ENCODE data around the gene PCDHGA3. TPM values are rescaled to one million over a fixed set of nuclear protein-coding genes. Genes with fewer than 3 reads are reported as not detected.

Gene PCDHGA3
- total RNA-seq, 2 experiments from 2014 or later = 0.25 to 0.36 TPM

- Histone ChIP-seq H2AFZ (ENCODE audit: low read length) (no peak overlapping the region), H3K4me2 (ENCODE audit: low read length) (no peak overlapping the region), H3K27ac (ENCODE audit: low read depth, low read length, poor library complexity, severe bottlenecking) (no peak overlapping the region), H3K9me3 (ENCODE audit: low read length) (no peaks in the 10 kb centered on the region; the same call in 1 of the 2 replicates), H3K4me1 (ENCODE audit: insufficient read depth, low read length, poor library complexity, severe bottlenecking) (peaks cover 35% of the 10 kb centered on the region), H3K79me2 (ENCODE audit: insufficient read depth, low read depth, low read length) (peaks cover 17% of the 10 kb centered on the region; the same call in 1 of the 2 replicates), H4K20me1 (ENCODE audit: insufficient read depth, low read length) (no peaks in the 10 kb centered on the region), H3K4me3 (ENCODE audit: low read depth, low read length, poor library complexity, severe bottlenecking) (no peak overlapping the region), H3K36me3 (ENCODE audit: insufficient read depth, low read length) (peaks cover 24% of the 10 kb centered on the region), H3K9me2 (ENCODE audit: insufficient read depth, low read length) (no peaks in the 10 kb centered on the region)
- no TSS peak for BruUV-seq (replicated peaks)
- CTCF ChIA-PET (ENCODE audit: unreplicated experiment) = no interaction called here
- POLR2A ChIA-PET = interaction anchor here (0.7 kb wide), 1 partner anchor 141 kb away, joined by 3 read pairs; no protein-coding TSS in a partner anchor
- intact Hi-C loops (cut with micrococcal nuclease; ENCODE audit: unreplicated experiment) = no loop called here
- TF ChIP-seq CTCF (conservative IDR thresholded peaks at IDR 0.05; ENCODE audit: low read length) (no peak), EZH2phosphoT487 (IDR thresholded peaks at IDR 0.05; ENCODE audit: borderline replicate concordance, low read depth, low read length) (no peak)
- DNase-seq (ENCODE audit: low spot score) = no peak
Observed at GRCh38 chr5:141366016-141366896, 22.6 kb downstream of the PCDHGA3 start.

GRCh38 chr5:141369994-141370848 lies 26.6 kb downstream of the PCDHGA3 start, which contains the start of gene PCDHGB3:
Gene PCDHGB3, plus strand, starts transcription at chr5:141370242. Its CDS starts 153 bp downstream, at chr5:141370395.
- DNase-seq (ENCODE audit: low spot score) = peak; percentile 61
- Histone ChIP-seq H3K4me1 (ENCODE audit: insufficient read depth, low read length, poor library complexity, severe bottlenecking) (peaks cover 12% of the 10 kb centered on the region), H3K9me2 (ENCODE audit: insufficient read depth, low read length) (no peaks in the 10 kb centered on the region), H3K27ac (ENCODE audit: low read depth, low read length, poor library complexity, severe bottlenecking) (no peak within 1 kb of the TSS), H2AFZ (ENCODE audit: low read length) (peak within 1 kb of the TSS; percentile 73), H3K9me3 (ENCODE audit: low read length) (no peaks in the 10 kb centered on the region), H3K36me3 (ENCODE audit: insufficient read depth, low read length) (peaks cover 17% of the 10 kb centered on the region), H4K20me1 (ENCODE audit: insufficient read depth, low read length) (no peaks in the 10 kb centered on the region), H3K4me2 (ENCODE audit: low read length) (peak within 1 kb of the TSS; percentile 55), H3K79me2 (ENCODE audit: insufficient read depth, low read depth, low read length) (no peaks in the 10 kb centered on the region), H3K4me3 (ENCODE audit: low read depth, low read length, poor library complexity, severe bottlenecking) (peak within 1 kb of the TSS; percentile 34)
- intact Hi-C loops (cut with micrococcal nuclease; ENCODE audit: unreplicated experiment) = loop anchor here (5.0 kb wide), 1 partner anchor 187 kb away; no protein-coding TSS in a partner anchor
- no TSS peak for BruUV-seq (replicated peaks)
- CTCF ChIA-PET (ENCODE audit: unreplicated experiment) = interaction anchor here (0.6 to 1.5 kb wide), 10 partner anchors 10 to 194 kb away, joined by 3 to 5 read pairs (median 4); partner anchors contain the start of genes PCDHGA10, PCDHGA11 and PCDHGB2
- no peak for TF ChIP-seq EZH2phosphoT487 (IDR thresholded peaks at IDR 0.05; ENCODE audit: borderline replicate concordance, low read depth, low read length)
- peak; percentile 72 for TF ChIP-seq CTCF (conservative IDR thresholded peaks at IDR 0.05; ENCODE audit: low read length)
- POLR2A ChIA-PET = interaction anchor here (0.5 to 1.6 kb wide), 12 partner anchors 11 to 685 kb away, joined by 3 to 7 read pairs (median 3); partner anchors contain the start of genes PCDHB15 and PCDHGB5
